Neural cell (in vitro differentiated cells): ENCODE measurements around the gene HERPUD1. TPM values are rescaled to one million over a fixed set of nuclear protein-coding genes. Genes with fewer than 3 reads are reported as not detected.

Experiments
- H2AFZ ChIP-seq: fragments of 200-600, 300-800 bp; sonication (generic), shearing (Covaris generic); 2 replicates; pipeline ENCODE4 v1.6.0; 2014; ENCODE audit warnings: low read depth, mild to moderate bottlenecking, antibody characterized with exemption, low read length, moderate library complexity
- H3F3A ChIP-seq: fragments of 200-600 bp; shearing (Covaris generic); 2 replicates; pipeline ENCODE4 v1.6.1; 2016; ENCODE audit warnings: mild to moderate bottlenecking, moderate library complexity, mixed read lengths, antibody characterized with exemption, low read length; ENCODE audit not compliant: insufficient read depth, poor library complexity, severe bottlenecking
- H3K27ac ChIP-seq: fragments of 200-600, 300-800 bp; sonication (generic), shearing (Covaris generic); 2 replicates; pipeline ENCODE4 v1.5.1; 2014; ENCODE audit warnings: mild to moderate bottlenecking, low read length, moderate library complexity
- H3K27me3 ChIP-seq: fragments of 300-800, 200-600 bp; sonication (generic), shearing (Covaris generic); 2 replicates; pipeline ENCODE4 v1.6.0; 2014; ENCODE audit warnings: mild to moderate bottlenecking, low read depth, low read length, moderate library complexity; ENCODE audit not compliant: insufficient read depth
- H3K36me3 ChIP-seq: fragments of 300-800, 200-600 bp; sonication (generic), shearing (Covaris generic); 2 replicates; pipeline ENCODE4 v1.5.1; 2014; ENCODE audit warnings: mild to moderate bottlenecking, antibody characterized with exemption, low read length, moderate library complexity; ENCODE audit not compliant: insufficient read depth
- H3K4me2 ChIP-seq: fragments of 300-800, 200-600 bp; sonication (generic), shearing (Covaris generic); 2 replicates; pipeline ENCODE4 v1.6.0; 2014; ENCODE audit warnings: mild to moderate bottlenecking, low read length
- H3K4me3 ChIP-seq: fragments of 300-800, 200-600 bp; sonication (generic), shearing (Covaris generic); 2 replicates; pipeline ENCODE4 v1.5.1; 2014; ENCODE audit warnings: mild to moderate bottlenecking, low read length, moderate library complexity
- H3K79me2 ChIP-seq: fragments of 200-600 bp; shearing (Covaris generic); replicated peaks from 2 replicates; pipeline ENCODE4 v1.6.0; 2014; ENCODE audit warnings: mild to moderate bottlenecking, low read length, moderate library complexity; ENCODE audit not compliant: insufficient read depth
- H3K9ac ChIP-seq: fragments of 300-800, 200-600 bp; sonication (generic), shearing (Covaris generic); 2 replicates; pipeline ENCODE4 v1.6.1; 2016; ENCODE audit warnings: mild to moderate bottlenecking, low read length, mixed read lengths
- H3K9me2 ChIP-seq: fragments of 200-600 bp; shearing (Covaris generic); 2 replicates; pipeline ENCODE4 v1.6.1; 2016; ENCODE audit warnings: mild to moderate bottlenecking, low read length, mixed read lengths; ENCODE audit not compliant: insufficient read depth
- H3K9me3 ChIP-seq: fragments of 200-600, 300-800 bp; sonication (generic), shearing (Covaris generic); 2 replicates; pipeline ENCODE4 v1.6.1; 2016; ENCODE audit warnings: mild to moderate bottlenecking, mixed run types, low read length, moderate library complexity, mixed read lengths
- H4K20me1 ChIP-seq: fragments of 200-600 bp; shearing (Covaris generic); 2 replicates; pipeline ENCODE4 v1.6.1; 2016; ENCODE audit warnings: mild to moderate bottlenecking, mixed run types; ENCODE audit not compliant: insufficient read depth
- CTCF ChIP-seq: fragments of 450-650 bp; IDR thresholded peaks from 2 replicates; pipeline ENCODE4 v1.5.1; 2014; ENCODE audit warnings: antibody characterized with exemption, mild to moderate bottlenecking, moderate library complexity; ENCODE audit not compliant: poor library complexity, severe bottlenecking
- EP300 ChIP-seq: fragments of 450-650 bp; conservative IDR thresholded peaks from 2 replicates; pipeline ENCODE4 v1.6.1; 2014; ENCODE audit warnings: antibody characterized with exemption, mild to moderate bottlenecking, moderate library complexity; ENCODE audit not compliant: poor library complexity, severe bottlenecking
- EZH2 ChIP-seq: fragments of 200-600, 300-800 bp; shearing (Covaris generic), sonication (generic); IDR thresholded peaks from 2 replicates; pipeline ENCODE4 v1.6.1; 2014; ENCODE audit warnings: antibody characterized with exemption, low read length, borderline replicate concordance, mild to moderate bottlenecking; ENCODE audit not compliant: insufficient read depth, poor library complexity, severe bottlenecking
- MXI1 ChIP-seq: fragments of 450-650 bp; conservative IDR thresholded peaks from 2 replicates; pipeline ENCODE4 v1.6.1; 2014; ENCODE audit warnings: antibody characterized with exemption, mild to moderate bottlenecking; ENCODE audit not compliant: poor library complexity, severe bottlenecking
- POLR2AphosphoS5 ChIP-seq: IDR thresholded peaks from 2 replicates; pipeline ENCODE4 v1.6.1; 2012
- RAD21 ChIP-seq: fragments of 450-650 bp; conservative IDR thresholded peaks from 2 replicates; pipeline ENCODE4 v1.6.1; 2014; ENCODE audit warnings: antibody characterized with exemption, mild to moderate bottlenecking, moderate library complexity
- SMC3 ChIP-seq: fragments of 450-650 bp; conservative IDR thresholded peaks from 2 replicates; pipeline ENCODE4 v1.6.1; 2014; ENCODE audit warnings: antibody characterized with exemption, mild to moderate bottlenecking, moderate library complexity; ENCODE audit not compliant: poor library complexity
- TAF1 ChIP-seq: IDR thresholded peaks from 2 replicates; pipeline ENCODE4 v1.6.1; 2012; ENCODE audit warnings: low read depth
- polyA plus RNA-seq: library from polyadenylated mRNA; depleted of rRNA; stranded (reverse); fragments of >200 nt; gene quantifications from 2 replicates; pipeline ENCODE4 v1.2.3, GENCODE V29; 2014
- TF ChIP-seq, protein P1 (sequence below): IDR thresholded peaks from 2 replicates; pipeline ENCODE4 v1.6.1; 2012; ENCODE audit warnings: borderline replicate concordance

HERPUD1 gene
- polyA plus RNA-seq, 1 donor from 2014 or later, result 76.0 TPM

DNA sequence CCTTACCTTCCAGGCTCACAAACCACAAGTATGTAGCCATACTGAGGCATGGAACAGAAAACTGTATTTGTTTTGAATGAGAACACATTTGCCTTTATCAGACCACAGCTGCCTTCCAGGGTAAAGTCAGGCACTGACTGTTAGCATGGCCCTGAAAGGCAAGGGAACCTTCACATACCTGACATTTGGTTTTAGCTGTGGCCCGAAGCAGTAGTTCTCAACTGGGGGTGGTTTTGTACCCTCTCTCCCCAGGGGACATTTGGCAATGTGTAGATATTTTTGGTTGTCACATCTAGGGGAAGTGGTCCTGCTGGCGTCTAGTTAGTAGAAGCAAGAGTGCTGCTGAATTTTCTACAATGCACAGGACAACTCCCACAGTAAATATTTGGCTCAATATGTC lies 9.2 kb downstream of the HERPUD1 start:
- Histone ChIP-seq H3K9me2 (no peaks in the 10 kb centered on the region), H3K27ac (no peak overlapping the region), H4K20me1 (no peaks in the 10 kb centered on the region), H3K79me2 (no peaks in the 10 kb centered on the region), H3K4me3 (no peak overlapping the region), H3K9me3 (no peaks in the 10 kb centered on the region), H3K9ac (no peak overlapping the region), H3K36me3 (peaks cover 4% of the 10 kb centered on the region), H2AFZ (no peak overlapping the region), H3F3A (no peaks in the 10 kb centered on the region), H3K27me3 (no peaks in the 10 kb centered on the region), H3K4me2 (no peak overlapping the region)
- TF ChIP-seq, protein P1, sequence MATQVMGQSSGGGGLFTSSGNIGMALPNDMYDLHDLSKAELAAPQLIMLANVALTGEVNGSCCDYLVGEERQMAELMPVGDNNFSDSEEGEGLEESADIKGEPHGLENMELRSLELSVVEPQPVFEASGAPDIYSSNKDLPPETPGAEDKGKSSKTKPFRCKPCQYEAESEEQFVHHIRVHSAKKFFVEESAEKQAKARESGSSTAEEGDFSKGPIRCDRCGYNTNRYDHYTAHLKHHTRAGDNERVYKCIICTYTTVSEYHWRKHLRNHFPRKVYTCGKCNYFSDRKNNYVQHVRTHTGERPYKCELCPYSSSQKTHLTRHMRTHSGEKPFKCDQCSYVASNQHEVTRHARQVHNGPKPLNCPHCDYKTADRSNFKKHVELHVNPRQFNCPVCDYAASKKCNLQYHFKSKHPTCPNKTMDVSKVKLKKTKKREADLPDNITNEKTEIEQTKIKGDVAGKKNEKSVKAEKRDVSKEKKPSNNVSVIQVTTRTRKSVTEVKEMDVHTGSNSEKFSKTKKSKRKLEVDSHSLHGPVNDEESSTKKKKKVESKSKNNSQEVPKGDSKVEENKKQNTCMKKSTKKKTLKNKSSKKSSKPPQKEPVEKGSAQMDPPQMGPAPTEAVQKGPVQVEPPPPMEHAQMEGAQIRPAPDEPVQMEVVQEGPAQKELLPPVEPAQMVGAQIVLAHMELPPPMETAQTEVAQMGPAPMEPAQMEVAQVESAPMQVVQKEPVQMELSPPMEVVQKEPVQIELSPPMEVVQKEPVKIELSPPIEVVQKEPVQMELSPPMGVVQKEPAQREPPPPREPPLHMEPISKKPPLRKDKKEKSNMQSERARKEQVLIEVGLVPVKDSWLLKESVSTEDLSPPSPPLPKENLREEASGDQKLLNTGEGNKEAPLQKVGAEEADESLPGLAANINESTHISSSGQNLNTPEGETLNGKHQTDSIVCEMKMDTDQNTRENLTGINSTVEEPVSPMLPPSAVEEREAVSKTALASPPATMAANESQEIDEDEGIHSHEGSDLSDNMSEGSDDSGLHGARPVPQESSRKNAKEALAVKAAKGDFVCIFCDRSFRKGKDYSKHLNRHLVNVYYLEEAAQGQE, result no peak
- TF ChIP-seq MXI1 (no peak), EZH2 (no peak), POLR2AphosphoS5 (no peak), CTCF (no peak), SMC3 (no peak), TAF1 (no peak), RAD21 (no peak), EP300 (no peak)

DNA sequence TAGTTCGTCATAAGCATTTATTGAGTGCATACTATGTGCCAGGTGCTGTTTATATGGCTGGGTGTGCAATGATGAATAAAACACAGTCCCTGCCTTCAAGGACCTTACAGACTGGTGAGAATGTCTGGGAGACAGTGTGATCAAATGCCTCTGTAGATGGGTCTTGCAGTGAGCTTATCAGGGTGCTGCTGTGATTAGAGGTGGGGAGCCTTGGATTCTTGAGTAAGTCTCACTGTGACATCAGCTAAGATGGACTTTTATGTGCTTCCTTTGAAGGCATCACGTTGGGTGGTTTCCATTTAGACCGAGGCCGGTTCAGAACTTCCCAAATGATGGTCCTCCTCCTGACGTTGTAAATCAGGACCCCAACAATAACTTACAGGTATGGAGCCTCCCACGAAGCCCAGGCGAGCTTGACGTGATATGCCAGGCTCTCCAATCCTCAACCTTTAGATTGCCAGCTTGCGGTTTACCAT lies 10.0 kb downstream of the HERPUD1 start:
- TF ChIP-seq SMC3, result no peak
- no peak for TF ChIP-seq MXI1
- TF ChIP-seq CTCF, result no peak
- TF ChIP-seq EZH2, result no peak
- no peak for TF ChIP-seq TAF1
- TF ChIP-seq RAD21, result no peak
- TF ChIP-seq POLR2AphosphoS5, result no peak
- TF ChIP-seq, protein P1, result no peak
- TF ChIP-seq EP300, result no peak
- Histone ChIP-seq H3K9ac (no peak overlapping the region), H3K27ac (no peak overlapping the region)

More for the DNA sequence above, 10.0 kb downstream of the HERPUD1 start:
- Histone ChIP-seq H3K4me2 (no peak overlapping the region), H2AFZ (no peak overlapping the region), H3K9me2 (no peaks in the 10 kb centered on the region), H4K20me1 (no peaks in the 10 kb centered on the region), H3K4me3 (no peak overlapping the region), H3K9me3 (no peaks in the 10 kb centered on the region), H3K79me2 (no peaks in the 10 kb centered on the region), H3K36me3 (peaks cover 2% of the 10 kb centered on the region), H3K27me3 (no peaks in the 10 kb centered on the region), H3F3A (no peaks in the 10 kb centered on the region)
